HCT116 (cell line): ENCODE data around the gene MCAT. TPM values are rescaled to one million over a fixed set of nuclear protein-coding genes. Genes with fewer than 3 reads are reported as not detected.
"Not testable (repeated sequence)": the region's sequence is repeated elsewhere in the genome, so short reads cannot be mapped to it uniquely, and the experiment has no call there.

Experiments used
- ATAC-seq: fragments of 200-7000 bp; cut with Tn5 transposase; 2 replicates; pipeline ENCODE4 v1.9.1; 2020; ENCODE audit warnings: mild to moderate bottlenecking, moderate library complexity
- BruUV-seq: library from RNA; stranded (reverse); fragments of 400-500 nt; replicated peaks from 2 replicates; lab custom pipeline; 2021; lab: Mats Ljungman, UMichigan
- CTCF ChIA-PET: fragments of 300-600 bp; sonication (Branson Sonifier 250); formaldehyde crosslinking; loops from one replicate; lab custom pipeline; 2021; ENCODE audit warnings: antibody characterized with exemption; lab: Charles Lee
- POLR2A ChIA-PET: fragments of 300-600, 350-600 bp; sonication (Branson Sonifier 250); formaldehyde crosslinking; loops from one replicate; lab custom pipeline; 2021; ENCODE audit warnings: antibody characterized with exemption; lab: Charles Lee
- RAD21 ChIA-PET, 2 experiments: fragments of 300-600 bp; sonication (Branson Sonifier 250); formaldehyde crosslinking; loops; one replicate each; lab custom pipeline; 2023; ENCODE audit warnings: low total read pairs in 2 of 2; ENCODE audit not compliant: uncharacterized antibody in 2 of 2, unreplicated experiment in 2 of 2, low non-redundant PET in 1 of 2; lab: Charles Lee
- DNase-seq: peaks from one replicate; pipeline ENCODE4 v3.0.0-alpha.2; 2010; ENCODE audit warnings: low read depth, low spot score
- H2AFZ ChIP-seq: fragments of 200-600 bp; shearing (Covaris generic), sonication (generic); 2 replicates; pipeline ENCODE4 v1.6.1; 2017; ENCODE audit warnings: low read depth, mixed run types, mixed read lengths, antibody characterized with exemption, low read length; ENCODE audit not compliant: poor library complexity, severe bottlenecking
- H3K27ac ChIP-seq: 2 replicates; pipeline ENCODE4 v1.5.1; 2012; ENCODE audit warnings: low read depth, low read length
- H3K27me3 ChIP-seq: fragments of 200-600 bp; sonication (generic); 2 replicates; pipeline ENCODE4 v1.6.1; 2016; ENCODE audit warnings: mixed run types, low read length, mixed read lengths; ENCODE audit not compliant: insufficient read depth
- H3K36me3 ChIP-seq, 2 experiments: fragments of 200-500 bp in 1 of 2; fragments of 200-600 bp in 1 of 2; sonication (Bioruptor generic) in 1 of 2; sonication (generic) in 1 of 2; 2 replicates each; pipeline versions ENCODE4 v1.5.1 to v1.6.1; 2014 to 2016; ENCODE audit warnings: low read length in 2 of 2, inconsistent platforms in 1 of 2, mixed read lengths in 1 of 2, mixed run types in 1 of 2; ENCODE audit not compliant: insufficient read depth in 2 of 2, control insufficient read depth in 1 of 2
- H3K4me1 ChIP-seq, 2 experiments: fragments of 200-600 bp in 1 of 2; sonication (generic) in 1 of 2; 2 replicates each; pipeline versions ENCODE4 v1.5.1 to v1.6.1; 2012 to 2017; ENCODE audit warnings: low read length in 2 of 2, inconsistent platforms in 1 of 2, mild to moderate bottlenecking in 1 of 2, mixed read lengths in 1 of 2, mixed run types in 1 of 2, moderate library complexity in 1 of 2; ENCODE audit not compliant: insufficient read depth in 2 of 2, control insufficient read depth in 1 of 2
- H3K4me2 ChIP-seq: fragments of 200-600 bp; sonication (generic); 2 replicates; pipeline ENCODE4 v1.6.1; 2017; ENCODE audit warnings: mixed run types, low read length, mixed read lengths
- H3K4me3 ChIP-seq, 2 experiments: fragments of 200-600 bp in 1 of 2; sonication (generic) in 1 of 2; replicated peaks in 1 of 2; 2 replicates each; pipeline ENCODE4 v1.5.1; 2011 to 2016; ENCODE audit warnings: low read length in 2 of 2, control low read depth in 1 of 2, low read depth in 1 of 2, mild to moderate bottlenecking in 1 of 2, mixed read lengths in 1 of 2, mixed run types in 1 of 2
- H3K79me2 ChIP-seq: fragments of 200-600 bp; sonication (generic); 2 replicates; pipeline ENCODE4 v1.6.1; 2017; ENCODE audit warnings: mild to moderate bottlenecking, mixed run types, low read length, moderate library complexity, mixed read lengths; ENCODE audit not compliant: insufficient read depth
- H3K9ac ChIP-seq: fragments of 200-600 bp; sonication (generic); 2 replicates; pipeline ENCODE4 v1.6.1; 2016; ENCODE audit warnings: low read length, mixed read lengths
- H3K9me2 ChIP-seq: fragments of 200-600 bp; sonication (generic), shearing (Covaris generic); 2 replicates; pipeline ENCODE4 v1.6.1; 2017; ENCODE audit warnings: mixed run types, mild to moderate bottlenecking, moderate library complexity; ENCODE audit not compliant: insufficient read depth
- H3K9me3 ChIP-seq, 2 experiments: fragments of 200-500 bp in 1 of 2; fragments of 200-600 bp in 1 of 2; sonication (Bioruptor generic) in 1 of 2; sonication (generic) in 1 of 2; 2 replicates each; pipeline ENCODE4 v1.6.1; 2014 to 2017; ENCODE audit warnings: low read length in 2 of 2, mixed read lengths in 2 of 2, inconsistent platforms in 1 of 2, low read depth in 1 of 2, mild to moderate bottlenecking in 1 of 2, mixed run types in 1 of 2, moderate library complexity in 1 of 2; ENCODE audit not compliant: control insufficient read depth in 1 of 2, insufficient read depth in 1 of 2
- H4K20me1 ChIP-seq: fragments of 200-600 bp; sonication (generic), shearing (Covaris generic); 2 replicates; pipeline ENCODE4 v1.6.1; 2017; ENCODE audit warnings: mixed run types, mild to moderate bottlenecking, moderate library complexity; ENCODE audit not compliant: insufficient read depth
- ATF3 ChIP-seq: IDR thresholded peaks from 2 replicates; pipeline ENCODE4 v1.6.1; 2012
- CBX3 ChIP-seq: IDR thresholded peaks from 2 replicates; pipeline ENCODE4 v1.6.1; 2012; ENCODE audit warnings: low read depth
- CTCF ChIP-seq, 3 experiments: fragments of 200-600 bp in 1 of 3; sonication (generic) in 1 of 3; IDR thresholded peaks in 2 of 3; conservative IDR thresholded peaks in 1 of 3; 2 replicates each; pipeline ENCODE4 v1.5.1; 2012 to 2017; ENCODE audit warnings: low read depth in 2 of 3, low read length in 2 of 3, antibody characterized with exemption in 1 of 3, borderline replicate concordance in 1 of 3, control low read depth in 1 of 3, mild to moderate bottlenecking in 1 of 3, mixed read lengths in 1 of 3, mixed run types in 1 of 3, moderate library complexity in 1 of 3; ENCODE audit not compliant: insufficient read depth in 1 of 3
- EGR1 ChIP-seq: IDR thresholded peaks from 2 replicates; pipeline ENCODE4 v1.6.1; 2012; ENCODE audit warnings: low read depth
- ELF1 ChIP-seq: IDR thresholded peaks from 2 replicates; pipeline ENCODE4 v1.6.1; 2012; ENCODE audit warnings: low read depth, borderline replicate concordance
- EZH2phosphoT487 ChIP-seq: fragments of 200-600 bp; IDR thresholded peaks from 2 replicates; pipeline ENCODE4 v1.6.1; 2018; ENCODE audit warnings: antibody characterized with exemption, borderline replicate concordance
- FOSL1 ChIP-seq: IDR thresholded peaks from 2 replicates; pipeline ENCODE4 v1.6.1; 2012; ENCODE audit warnings: low read depth
- JUND ChIP-seq: IDR thresholded peaks from 2 replicates; pipeline ENCODE4 v1.6.1; 2012
- MAX ChIP-seq: IDR thresholded peaks from 2 replicates; pipeline ENCODE4 v1.6.1; 2012
- SIN3A ChIP-seq: IDR thresholded peaks from 2 replicates; pipeline ENCODE4 v1.6.1; 2012; ENCODE audit warnings: low read depth
- SP1 ChIP-seq: IDR thresholded peaks from 2 replicates; pipeline ENCODE4 v1.6.1; 2012; ENCODE audit warnings: low read depth
- SRF ChIP-seq: IDR thresholded peaks from 2 replicates; pipeline ENCODE4 v1.6.1; 2012; ENCODE audit warnings: low read depth
- TCF7L2 ChIP-seq: IDR thresholded peaks from 2 replicates; pipeline ENCODE4 v1.7.0; 2011; ENCODE audit warnings: borderline replicate concordance, inconsistent platforms; ENCODE audit not compliant: insufficient read depth, insufficient read length; ENCODE audit errors: extremely low read depth
- ZBTB33 ChIP-seq: IDR thresholded peaks from 2 replicates; pipeline ENCODE4 v1.6.1; 2011; ENCODE audit warnings: mild to moderate bottlenecking, low read length, moderate library complexity; ENCODE audit not compliant: insufficient replicate concordance; ENCODE audit errors: extremely low read depth
- ZFX ChIP-seq: fragments of 450-650 bp; IDR thresholded peaks from 2 replicates; pipeline ENCODE4 v1.6.1; 2017
- ZNF274 ChIP-seq: fragments of 200-500 bp; sonication (Bioruptor generic); IDR thresholded peaks from 2 replicates; pipeline ENCODE4 v1.6.1; 2014; ENCODE audit warnings: mild to moderate bottlenecking, low read depth, low read length, inconsistent platforms
- intact Hi-C: fragments of 100-400 bp; cut with micrococcal nuclease; formaldehyde crosslinking; loops from 2 replicates; pipeline ENCODE4 v1.10.0; 2022
- total RNA-seq: library from RNA; stranded (reverse); gene quantifications from one replicate; pipeline ENCODE4 v1.2.1, GENCODE V29; 2021; ENCODE audit not compliant: unreplicated experiment

Gene MCAT
- total RNA-seq, 1 experiment from 2014 or later = 34.8 TPM

GRCh38 chr22:43104056-43104625, 39.1 kb downstream of the MCAT start:
- H3K4me1 ChIP-seq = peaks cover 14 to 26% of the 10 kb centered on the region in 2 experiments
- ATAC-seq = peak; percentile 84
- RAD21 ChIA-PET, CTCF ChIA-PET, H3K36me3 ChIP-seq, H3K9me3 ChIP-seq, BruUV-seq, H3K79me2 ChIP-seq, H3K27me3 ChIP-seq, intact Hi-C loops, H3K9ac ChIP-seq, H3K9me2 ChIP-seq: not testable (repeated sequence)
- POLR2A ChIA-PET = interaction anchor here (0.6 to 1.4 kb wide), 4 partner anchors 13 to 488 kb away, joined by 3 to 4 read pairs (median 4); no protein-coding TSS in a partner anchor
- TF ChIP-seq FOSL1 = peak; percentile 39; the same call in 1 of the 2 replicates
- peak; percentile 52 for TF ChIP-seq JUND
- TF ChIP-seq TCF7L2 = peak; percentile 96
- TF ChIP-seq, all 23 proteins: peak for 3; not testable (repeated sequence) for 20
- not testable (repeated sequence) for DNase-seq, H4K20me1 ChIP-seq
- Histone ChIP-seq H2AFZ (peak overlapping the region; percentile 67), H3K4me3 (0 out of 4 replicates have a peak overlapping the region, but pooled peaks of 1 of the 2 experiments have one; percentile 8), H3K27ac (peak overlapping the region; percentile 47), H3K4me2 (peak overlapping the region; percentile 54)

- H3K9me2 ChIP-seq = no peaks in the 10 kb centered on the region
- no TSS peak for BruUV-seq
- intact Hi-C loops = no loop called here
- H3K27me3 ChIP-seq = no peaks in the 10 kb centered on the region
- ChIA-PET RAD21 (no interaction called here), POLR2A (no interaction called here), CTCF (interaction anchor here (1.5 kb wide), 1 partner anchor 11 kb away, joined by 3 read pairs; no protein-coding TSS in a partner anchor)
- no peak overlapping the region for H3K27ac ChIP-seq
- peaks cover 14 to 26% of the 10 kb centered on the region in 2 experiments for H3K4me1 ChIP-seq
- no peak overlapping the region for H3K4me3 ChIP-seq
- H3K4me2 ChIP-seq = no peak overlapping the region
- DNase-seq = no peak
- no peak for ATAC-seq
- no peaks in the 10 kb centered on the region for H3K79me2 ChIP-seq
- H4K20me1 ChIP-seq = no peaks in the 10 kb centered on the region
- peaks cover 3 to 9% of the 10 kb centered on the region in 2 experiments; a peak in 2 of 4 replicates for H3K9me3 ChIP-seq
- no peak overlapping the region for H2AFZ ChIP-seq
- no peak overlapping the region for H3K9ac ChIP-seq
- no peaks in the 10 kb centered on the region for H3K36me3 ChIP-seq
- TF ChIP-seq JUND = no peak
- TF ChIP-seq SP1 = no peak
- no peak for TF ChIP-seq CTCF (IDR thresholded peaks at IDR 0.05 in 2 of 3, conservative IDR thresholded peaks at IDR 0.05 in 1 of 3; ENCODE audit: borderline replicate concordance in 1 of 3, insufficient read depth in 1 of 3, low read depth in 2 of 3, low read length in 2 of 3)
- TF ChIP-seq FOSL1 = no peak
- no peak for TF ChIP-seq ZNF274
- TF ChIP-seq EGR1 = no peak
- no peak for TF ChIP-seq EZH2phosphoT487
- no peak for TF ChIP-seq ZFX
- TF ChIP-seq SIN3A = no peak
- no peak for TF ChIP-seq ELF1
- TF ChIP-seq MAX = no peak
- TF ChIP-seq ATF3 = no peak
- no peak for TF ChIP-seq SRF
- no peak for TF ChIP-seq CBX3
- no peak for TF ChIP-seq ZBTB33
- TF ChIP-seq TCF7L2 = no peak
These were observed 41.9 kb downstream of the MCAT start for GRCh38 chr22:43101306-43101705.
